Caco-2 (cell line): ENCODE results near the gene TOM1. TPM values are rescaled to one million over a fixed set of nuclear protein-coding genes. Genes with fewer than 3 reads are reported as not detected.

Experiments
- BruUV-seq: library from RNA; stranded (reverse); fragments of 400-500 nt; replicated peaks from 2 replicates; lab custom pipeline; 2021; lab: Mats Ljungman, UMichigan
- CTCF ChIA-PET: fragments of 300-600 bp; sonication (Branson Sonifier 250); formaldehyde crosslinking; loops from one replicate; lab custom pipeline; 2022; ENCODE audit warnings: antibody characterized with exemption; lab: Charles Lee
- POLR2A ChIA-PET: fragments of 300-600 bp; sonication (Branson Sonifier 250); formaldehyde crosslinking; loops from one replicate; lab custom pipeline; 2022; ENCODE audit warnings: antibody characterized with exemption; lab: Charles Lee
- DNase-seq, 2 experiments: peaks; one replicate each; pipeline versions ENCODE4 v3.0.0 to v3.0.0-alpha.2; 2020 to 2022
- H3K27me3 ChIP-seq: replicated peaks from 2 replicates; pipeline ENCODE4 v1.6.0; 2011; ENCODE audit warnings: low read length; ENCODE audit not compliant: control insufficient read depth, insufficient read depth
- H3K36me3 ChIP-seq: 2 replicates; pipeline ENCODE4 v1.5.1; 2011; ENCODE audit warnings: low read length; ENCODE audit not compliant: control insufficient read depth, insufficient read depth
- H3K4me1 ChIP-seq: fragments of 250-450 bp; sonication (Bioruptor Pico); 2 replicates; pipeline ENCODE4 v1.5.1; 2020; ENCODE audit warnings: mild to moderate bottlenecking
- H3K4me3 ChIP-seq: 2 replicates; pipeline ENCODE4 v1.5.1; 2011; ENCODE audit warnings: low read depth, mild to moderate bottlenecking, control low read depth, low read length
- H3K9me3 ChIP-seq: fragments of 250-450 bp; sonication (Bioruptor Pico); 2 replicates; pipeline ENCODE4 v1.5.1; 2020; ENCODE audit warnings: mild to moderate bottlenecking, moderate library complexity
- H3K27ac Mint-ChIP-seq: one replicate; pipeline ENCODE4 v1.8.0; 2022; ENCODE audit warnings: mixed read lengths; ENCODE audit not compliant: unreplicated experiment
- H3K27me3 Mint-ChIP-seq: one replicate; pipeline ENCODE4 v1.8.0; 2022; ENCODE audit warnings: mixed read lengths; ENCODE audit not compliant: insufficient read depth, unreplicated experiment
- H3K36me3 Mint-ChIP-seq: one replicate; pipeline ENCODE4 v1.8.0; 2022; ENCODE audit warnings: mild to moderate bottlenecking, mixed read lengths; ENCODE audit not compliant: insufficient read depth, unreplicated experiment
- H3K4me1 Mint-ChIP-seq: one replicate; pipeline ENCODE4 v1.8.0; 2022; ENCODE audit warnings: low read depth, mixed read lengths; ENCODE audit not compliant: unreplicated experiment
- H3K4me3 Mint-ChIP-seq: one replicate; pipeline ENCODE4 v1.8.0; 2022; ENCODE audit warnings: mild to moderate bottlenecking, moderate library complexity, mixed read lengths; ENCODE audit not compliant: unreplicated experiment
- H3K9me3 Mint-ChIP-seq: one replicate; pipeline ENCODE4 v1.8.0; 2022; ENCODE audit warnings: mixed read lengths; ENCODE audit not compliant: unreplicated experiment
- intact Hi-C: fragments of 100-400 bp; cut with micrococcal nuclease; formaldehyde crosslinking; loops from one replicate; pipeline ENCODE4 v1.10.0; 2022; ENCODE audit not compliant: unreplicated experiment
- total RNA-seq: library from RNA; stranded (reverse); gene quantifications from 2 replicates; pipeline ENCODE4 v1.2.3, GENCODE V29; 2022
- TF ChIP-seq, protein P1 (sequence below), 2 experiments: fragments of 200-600 bp in 1 of 2; IDR thresholded peaks; 1 replicate in 1 of 2; 2 replicates in 1 of 2; pipeline versions ENCODE4 v1.5.1 to v1.8.0; 2011 to 2022; ENCODE audit warnings: antibody characterized with exemption in 1 of 2, control low read depth in 1 of 2, inconsistent platforms in 1 of 2, low read depth in 1 of 2, low read length in 1 of 2, mild to moderate bottlenecking in 1 of 2, moderate library complexity in 1 of 2; ENCODE audit not compliant: insufficient read depth in 1 of 2, severe bottlenecking in 1 of 2, unreplicated experiment in 1 of 2

The TOM1 gene
- total RNA-seq, 1 experiment from 2014 or later, result 47.4 TPM

DNA sequence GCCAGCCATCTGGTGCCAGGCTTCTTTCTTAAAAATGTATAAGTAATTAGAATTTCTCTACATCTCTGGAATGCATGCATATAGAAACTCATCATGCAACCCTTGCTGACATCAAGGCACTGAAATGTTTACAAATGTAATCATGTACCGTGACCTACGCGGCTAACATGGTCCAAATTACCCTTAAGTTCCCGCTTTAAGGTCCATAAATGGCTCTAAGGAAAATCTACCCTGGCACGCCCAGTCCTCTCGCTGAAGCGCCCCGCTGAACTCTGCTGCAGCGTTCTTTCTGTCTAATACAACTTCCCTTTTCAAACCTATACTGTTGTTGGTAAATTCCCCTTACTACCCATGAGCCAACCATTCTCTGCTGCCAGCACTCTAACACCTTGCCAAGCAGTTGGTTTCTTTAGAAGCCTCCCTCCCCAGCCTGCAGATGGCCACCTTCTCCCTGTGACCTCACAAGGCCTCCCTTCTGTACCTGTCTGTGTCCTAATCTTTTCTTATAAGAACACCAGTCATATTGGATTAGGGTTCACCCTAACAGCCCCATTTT lies 67.7 kb downstream of the TOM1 start:
- DNase-seq, result no peak
- Histone ChIP-seq H3K9me3 (no peaks in the 10 kb centered on the region), H3K36me3 (no peaks in the 10 kb centered on the region), H3K4me3 (no peak overlapping the region), H3K4me1 (peaks cover 33% of the 10 kb centered on the region), H3K27me3 (no peaks in the 10 kb centered on the region)
- ChIA-PET CTCF (no interaction called here), POLR2A (no interaction called here)
- no TSS peak for BruUV-seq
- no peaks in the 10 kb centered on the region for H3K9me3 Mint-ChIP-seq
- peaks cover 9% of the 10 kb centered on the region for H3K36me3 Mint-ChIP-seq
- intact Hi-C loops, result loop anchor here (1.0 kb wide), 1 partner anchor 12 kb away; no protein-coding TSS in a partner anchor
- TF ChIP-seq, protein P1, sequence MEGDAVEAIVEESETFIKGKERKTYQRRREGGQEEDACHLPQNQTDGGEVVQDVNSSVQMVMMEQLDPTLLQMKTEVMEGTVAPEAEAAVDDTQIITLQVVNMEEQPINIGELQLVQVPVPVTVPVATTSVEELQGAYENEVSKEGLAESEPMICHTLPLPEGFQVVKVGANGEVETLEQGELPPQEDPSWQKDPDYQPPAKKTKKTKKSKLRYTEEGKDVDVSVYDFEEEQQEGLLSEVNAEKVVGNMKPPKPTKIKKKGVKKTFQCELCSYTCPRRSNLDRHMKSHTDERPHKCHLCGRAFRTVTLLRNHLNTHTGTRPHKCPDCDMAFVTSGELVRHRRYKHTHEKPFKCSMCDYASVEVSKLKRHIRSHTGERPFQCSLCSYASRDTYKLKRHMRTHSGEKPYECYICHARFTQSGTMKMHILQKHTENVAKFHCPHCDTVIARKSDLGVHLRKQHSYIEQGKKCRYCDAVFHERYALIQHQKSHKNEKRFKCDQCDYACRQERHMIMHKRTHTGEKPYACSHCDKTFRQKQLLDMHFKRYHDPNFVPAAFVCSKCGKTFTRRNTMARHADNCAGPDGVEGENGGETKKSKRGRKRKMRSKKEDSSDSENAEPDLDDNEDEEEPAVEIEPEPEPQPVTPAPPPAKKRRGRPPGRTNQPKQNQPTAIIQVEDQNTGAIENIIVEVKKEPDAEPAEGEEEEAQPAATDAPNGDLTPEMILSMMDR (IDR thresholded peaks at IDR 0.05; ENCODE audit: insufficient read depth in 1 of 2, low read depth in 1 of 2, low read length in 1 of 2, severe bottlenecking in 1 of 2, unreplicated experiment in 1 of 2), result no peak
- peaks cover 29% of the 10 kb centered on the region for H3K4me1 Mint-ChIP-seq
- H3K27me3 Mint-ChIP-seq, result no peaks in the 10 kb centered on the region
- H3K27ac Mint-ChIP-seq, result peak overlapping the region; percentile 64
- H3K4me3 Mint-ChIP-seq, result no peak overlapping the region

GRCh38 chr22:35368386-35368785 lies 68.7 kb downstream of the TOM1 start:
- Histone ChIP-seq H3K27me3 (no peaks in the 10 kb centered on the region), H3K9me3 (no peaks in the 10 kb centered on the region), H3K4me1 (peaks cover 36% of the 10 kb centered on the region), H3K36me3 (no peaks in the 10 kb centered on the region), H3K4me3 (no peak overlapping the region)
- intact Hi-C loops, result no loop called here
- Mint-ChIP-seq H3K27ac (no peak overlapping the region), H3K27me3 (no peaks in the 10 kb centered on the region), H3K36me3 (peaks cover 10% of the 10 kb centered on the region), H3K4me1 (peaks cover 29% of the 10 kb centered on the region), H3K9me3 (no peaks in the 10 kb centered on the region), H3K4me3 (no peak overlapping the region)
- no TSS peak for BruUV-seq
- DNase-seq, result no peak
- TF ChIP-seq, protein P1 (IDR thresholded peaks at IDR 0.05; ENCODE audit: insufficient read depth in 1 of 2, low read depth in 1 of 2, low read length in 1 of 2, severe bottlenecking in 1 of 2, unreplicated experiment in 1 of 2), result no peak
- ChIA-PET CTCF (interaction anchor here (0.8 to 1.2 kb wide), 3 partner anchors 12 to 53 kb away, joined by 3 to 12 read pairs (median 6); partner anchors contain the start of gene HMOX1), POLR2A (no interaction called here)

GRCh38 chr22:35369996-35370395 lies 70.3 kb downstream of the TOM1 start:
- peaks cover 36% of the 10 kb centered on the region for H3K4me1 ChIP-seq
- intact Hi-C loops, result no loop called here

More at GRCh38 chr22:35369996-35370395, 70.3 kb downstream of the TOM1 start:
- Mint-ChIP-seq H3K4me1 (peaks cover 35% of the 10 kb centered on the region), H3K9me3 (no peaks in the 10 kb centered on the region), H3K4me3 (no peak overlapping the region), H3K27ac (no peak overlapping the region), H3K27me3 (no peaks in the 10 kb centered on the region), H3K36me3 (peaks cover 16% of the 10 kb centered on the region)
- ChIA-PET POLR2A (no interaction called here), CTCF (interaction anchor here (1.2 to 1.6 kb wide), 2 partner anchors 9 to 16 kb away, joined by 3 to 4 read pairs; no protein-coding TSS in a partner anchor)
- no peak overlapping the region for H3K4me3 ChIP-seq
- no peaks in the 10 kb centered on the region for H3K9me3 ChIP-seq
- H3K36me3 ChIP-seq, result no peaks in the 10 kb centered on the region
- BruUV-seq, result no TSS peak
- no peaks in the 10 kb centered on the region for H3K27me3 ChIP-seq
- no peak for DNase-seq
- TF ChIP-seq, protein P1 (IDR thresholded peaks at IDR 0.05; ENCODE audit: insufficient read depth in 1 of 2, low read depth in 1 of 2, low read length in 1 of 2, severe bottlenecking in 1 of 2, unreplicated experiment in 1 of 2), result no peak
